VCaP (cell line): ENCODE measurements around the gene GAS7.

Source experiments
- H3K27ac ChIP-seq: fragments of 450-650 bp; 2 replicates; pipeline ENCODE4 v1.5.1; 2017
- CTCF ChIP-seq: fragments of 450-650 bp; conservative IDR thresholded peaks from 2 replicates; pipeline ENCODE4 v1.5.1; 2017; ENCODE audit warnings: mild to moderate bottlenecking, moderate library complexity

The GAS7 gene

GRCh38 chr17:10041916-10042588 lies 156.4 kb downstream of the GAS7 start:
- no peak overlapping the region for H3K27ac ChIP-seq
- no peak for TF ChIP-seq CTCF

- no peak overlapping the region for H3K27ac ChIP-seq
- TF ChIP-seq CTCF: no peak
Observed at GRCh38 chr17:10041287-10041612, 157.2 kb downstream of the GAS7 start.

GRCh38 chr17:10036511-10037061 lies 161.8 kb downstream of the GAS7 start:
- H3K27ac ChIP-seq: no peak overlapping the region
- no peak for TF ChIP-seq CTCF

GRCh38 chr17:10035885-10036284 lies 162.5 kb downstream of the GAS7 start:
- TF ChIP-seq CTCF: no peak
- no peak overlapping the region for H3K27ac ChIP-seq

GRCh38 chr17:10034719-10035475 lies 163.5 kb downstream of the GAS7 start:
- no peak for TF ChIP-seq CTCF
- H3K27ac ChIP-seq: no peak overlapping the region

GRCh38 chr17:10033959-10034358 lies 164.4 kb downstream of the GAS7 start:
- no peak overlapping the region for H3K27ac ChIP-seq
- no peak for TF ChIP-seq CTCF

GRCh38 chr17:10033449-10033848 lies 165.0 kb downstream of the GAS7 start:
- TF ChIP-seq CTCF: no peak
- H3K27ac ChIP-seq: no peak overlapping the region
